GM21737 (cell line): ENCODE results near the gene B4GALT4.

Experiments used
- ATAC-seq: cut with Tn5 transposase; IDR thresholded peaks from one replicate; pipeline ENCODE4 v1.9.1; 2021; ENCODE audit warnings: mild to moderate bottlenecking, moderate library complexity; ENCODE audit not compliant: unreplicated experiment

The B4GALT4 gene

DNA sequence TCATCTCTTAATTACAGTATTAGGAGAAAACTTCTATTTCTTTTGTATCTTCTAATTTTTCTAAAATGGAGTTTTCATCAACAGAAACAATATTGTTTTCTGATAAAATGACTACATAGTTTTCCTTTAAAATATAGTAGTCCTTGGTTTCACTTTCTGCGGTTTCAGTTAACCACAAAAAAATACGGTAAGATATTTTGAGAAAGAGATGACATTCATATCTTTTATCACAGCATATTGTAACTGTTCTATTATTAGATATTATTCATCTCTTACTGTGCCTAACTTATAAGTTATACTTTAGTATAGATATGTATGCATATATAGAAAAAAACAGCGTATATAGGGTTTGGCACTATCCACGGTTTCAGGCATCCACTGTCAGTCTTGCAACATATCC is 2.3 kb downstream of the B4GALT4 start:
- ATAC-seq = no peak

DNA sequence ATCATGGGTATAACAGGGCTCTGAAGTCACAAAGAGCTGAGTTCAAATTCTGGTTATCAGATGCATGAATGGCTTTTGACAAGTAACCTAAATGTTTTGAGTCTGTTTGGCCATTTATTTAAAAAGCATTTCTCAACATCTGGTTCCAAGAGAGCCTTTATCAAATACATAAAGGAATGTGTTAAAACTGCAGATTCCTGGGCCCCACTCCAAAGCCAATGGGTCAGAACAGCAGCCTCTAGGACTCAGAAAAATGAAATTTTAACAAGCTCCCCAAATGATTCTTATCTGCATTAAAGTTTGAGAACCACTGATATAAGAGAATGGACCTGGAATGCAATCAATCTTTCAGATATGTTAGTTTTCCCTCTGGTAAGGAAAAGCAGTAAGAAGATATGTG is 3.4 kb downstream of the B4GALT4 start:
- ATAC-seq = no peak

DNA sequence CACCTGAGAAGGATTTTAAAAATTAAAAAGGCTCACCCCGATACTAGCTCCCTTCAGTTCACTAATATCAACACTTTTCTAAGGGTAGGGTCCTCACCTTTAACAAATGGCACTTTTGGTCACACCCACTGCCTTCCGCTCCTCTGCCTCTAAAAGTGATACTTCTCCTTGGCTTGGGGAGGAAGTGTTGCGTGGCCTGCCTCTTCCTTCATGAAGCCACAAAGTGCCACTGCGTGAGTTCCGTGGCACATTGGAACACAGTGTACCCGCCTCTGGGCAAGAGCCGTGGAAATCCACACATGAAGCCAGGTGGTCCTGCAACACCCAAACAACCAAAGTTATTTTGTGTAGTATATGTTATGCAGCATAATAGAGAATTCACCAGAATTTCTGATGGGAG is 3.9 kb downstream of the B4GALT4 start:
- ATAC-seq = no peak

DNA sequence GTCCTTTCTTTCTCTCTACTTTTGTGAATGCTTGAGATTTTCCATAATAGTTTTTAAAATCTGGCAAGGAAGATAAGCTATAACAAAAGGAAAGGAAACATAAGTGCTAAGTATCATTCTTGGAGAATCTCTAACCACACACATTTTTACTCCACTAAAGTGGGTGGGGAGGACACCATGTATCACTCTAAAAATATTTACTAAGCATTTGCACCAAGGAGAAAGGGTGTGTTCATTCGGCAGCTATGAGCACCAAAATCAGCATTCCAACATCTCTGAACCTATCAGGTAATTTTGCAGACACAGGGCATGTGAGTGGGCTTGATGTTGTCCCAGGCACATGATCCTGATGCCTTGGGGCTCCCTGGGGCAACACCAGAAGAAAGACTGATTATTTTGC is 5.5 kb downstream of the B4GALT4 start:
- no peak for ATAC-seq

DNA sequence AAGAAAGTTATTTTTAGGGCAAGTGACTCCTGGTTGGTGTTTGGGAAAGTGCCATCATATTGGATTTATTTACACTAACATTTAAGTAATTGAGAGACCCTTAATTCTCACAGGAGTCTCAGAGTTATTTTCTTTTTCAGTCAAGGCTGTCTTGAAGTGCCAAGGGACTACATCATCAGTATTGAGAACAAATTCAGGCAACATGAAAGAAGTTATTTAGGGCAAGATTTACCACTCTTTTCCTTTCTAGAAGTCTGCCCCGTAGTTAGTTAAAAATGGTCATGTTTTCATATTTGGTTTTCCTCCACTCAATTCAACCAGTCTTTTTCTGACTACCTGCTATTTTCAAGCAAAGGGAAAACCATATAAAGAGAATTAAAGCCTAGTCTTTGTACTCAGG is 6.1 kb downstream of the B4GALT4 start:
- no peak for ATAC-seq

DNA sequence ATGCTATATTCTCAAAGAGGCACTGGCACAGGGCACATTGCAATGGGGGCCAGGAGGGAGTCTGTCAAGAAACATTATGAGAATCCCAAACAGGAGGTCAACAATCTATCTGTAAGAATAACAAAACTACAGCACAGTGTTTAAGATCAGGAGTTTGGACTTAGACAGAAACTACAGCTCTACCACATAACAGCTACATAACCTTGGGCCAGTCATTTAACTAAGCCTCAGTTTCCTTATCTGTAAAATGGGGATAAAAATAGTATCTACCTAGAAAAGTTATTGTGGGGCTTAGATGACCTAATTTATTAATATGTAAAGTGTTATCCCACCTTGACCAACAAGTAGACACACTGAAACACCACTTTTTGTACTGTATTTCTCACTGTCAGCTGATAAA is 9.9 kb downstream of the B4GALT4 start:
- no peak for ATAC-seq

DNA sequence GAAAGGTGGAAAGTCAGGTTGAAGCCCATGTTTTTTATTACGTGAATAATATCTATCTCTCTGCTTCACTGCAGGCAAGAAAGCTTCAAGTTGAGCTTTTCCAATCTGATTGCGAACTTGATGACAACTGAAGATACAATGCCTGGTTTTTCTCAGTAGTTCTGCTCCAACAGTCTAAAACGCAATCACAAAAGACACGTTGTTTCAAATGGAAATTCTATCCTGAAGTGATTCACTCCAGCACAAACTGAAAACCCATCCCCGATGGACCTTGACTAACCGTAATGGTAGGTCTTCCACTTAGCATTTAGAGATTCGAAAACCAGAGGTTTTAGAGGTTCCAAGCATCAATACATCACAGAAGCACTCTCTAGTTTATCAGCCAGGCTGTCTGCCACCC is 10.6 kb downstream of the B4GALT4 start:
- ATAC-seq = no peak

DNA sequence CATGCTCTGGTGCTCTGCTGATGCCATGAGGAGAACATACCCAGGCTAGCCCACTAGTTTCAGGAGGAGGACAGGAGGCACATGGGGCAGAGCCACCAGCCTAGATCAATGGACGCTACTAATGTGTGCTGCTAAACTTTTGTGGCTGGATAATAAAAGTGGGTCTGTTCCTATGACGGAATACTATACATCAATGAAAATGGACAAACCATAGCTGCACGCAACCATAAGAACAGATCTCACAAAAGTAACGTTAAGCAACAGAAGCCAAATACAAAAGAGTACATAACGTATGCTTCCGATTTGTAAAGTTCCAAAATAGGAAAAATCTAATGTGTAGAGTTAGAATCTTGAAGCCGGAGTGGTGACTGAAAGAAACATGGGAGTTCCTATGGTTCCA is 11.5 kb downstream of the B4GALT4 start:
- ATAC-seq = no peak

DNA sequence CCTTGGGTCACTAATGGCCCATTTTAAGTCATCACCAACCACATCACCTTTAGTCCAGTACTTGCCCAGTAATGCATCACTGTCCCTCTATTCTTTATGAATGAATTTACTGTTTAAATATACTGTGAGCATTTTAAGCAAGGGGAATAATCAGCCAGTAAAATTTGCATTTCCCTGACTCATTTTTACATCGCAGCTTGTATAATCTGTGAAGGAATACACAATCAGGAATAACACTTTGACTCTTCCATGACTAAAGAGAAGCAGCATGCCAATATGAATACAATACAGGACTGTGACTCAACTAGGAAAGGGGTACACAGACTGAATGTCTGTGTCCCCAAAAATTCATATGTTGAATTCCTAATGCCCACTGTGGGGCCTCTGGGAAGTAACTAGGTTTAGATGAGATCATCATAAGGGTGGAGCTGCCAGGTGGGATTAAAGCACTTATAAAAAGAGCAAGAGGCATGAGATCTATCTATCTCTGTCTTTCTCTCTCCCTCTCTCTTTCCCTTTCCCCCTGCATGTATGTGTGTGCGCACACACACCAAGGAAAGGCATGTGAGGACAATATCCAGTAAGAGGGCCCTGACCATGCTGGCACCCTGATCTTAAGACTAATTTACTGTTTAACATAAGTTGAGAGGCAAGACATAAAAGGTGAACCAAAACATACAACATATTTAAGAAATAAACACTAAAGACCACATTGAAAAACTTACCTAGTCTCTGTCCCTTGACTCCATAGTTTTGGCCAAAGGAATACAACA is 12.1 kb downstream of the B4GALT4 start:
- ATAC-seq = no peak

DNA sequence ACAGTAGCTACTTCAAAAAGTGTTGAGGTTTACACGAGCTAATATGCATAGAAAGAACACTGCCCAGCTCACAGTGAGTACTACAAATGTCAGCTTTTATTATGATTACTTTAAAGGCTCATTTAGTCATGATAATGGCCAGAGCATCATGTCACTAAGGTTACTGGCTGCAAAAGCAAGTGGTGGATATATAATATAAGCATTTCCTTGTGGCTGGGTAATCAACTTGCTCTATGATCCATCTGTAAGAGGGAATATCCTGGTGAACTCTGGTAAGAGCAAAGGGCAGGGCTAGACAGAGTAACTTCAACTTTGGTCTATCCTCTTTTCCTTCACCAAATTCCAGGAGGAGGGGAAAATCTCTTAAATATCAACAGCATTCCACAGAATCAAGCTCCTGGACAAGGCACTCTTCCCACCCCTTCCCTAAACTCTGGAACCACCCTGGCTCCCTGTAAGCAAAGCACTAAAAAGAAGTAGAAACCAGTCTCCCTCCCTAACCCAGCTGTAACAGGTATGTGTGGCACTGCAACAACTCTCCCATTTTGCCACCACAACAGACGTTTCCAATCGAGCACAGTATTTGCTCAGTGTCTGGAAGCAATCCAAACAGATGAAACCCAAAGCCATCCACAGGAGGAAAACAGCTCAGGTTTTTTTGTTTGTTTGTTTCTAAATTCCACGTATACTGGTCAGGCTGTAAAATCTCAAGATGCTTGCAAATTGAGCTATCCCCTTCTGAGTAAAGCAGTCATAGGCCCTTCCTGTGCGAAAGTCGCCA is 13.4 kb downstream of the B4GALT4 start:
- no peak for ATAC-seq

DNA sequence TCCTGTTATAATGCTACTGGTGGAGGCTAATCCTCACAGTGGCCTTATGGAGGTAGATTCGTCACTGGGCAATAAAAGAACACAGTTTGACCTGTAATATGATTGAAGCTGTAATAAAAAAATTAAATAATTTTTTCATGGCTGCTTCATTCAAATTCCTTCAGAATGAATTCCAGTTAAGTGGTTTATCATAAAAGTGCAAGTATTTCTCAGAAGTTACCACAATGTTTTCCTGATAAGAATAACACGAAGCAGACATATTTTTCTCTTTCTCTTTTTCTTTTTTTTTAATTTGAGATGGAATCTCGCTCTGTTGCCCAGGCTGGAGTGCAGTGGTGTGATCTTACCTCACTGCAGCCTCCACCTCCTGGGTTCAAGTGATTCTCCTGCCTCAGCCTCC is 15.6 kb downstream of the B4GALT4 start:
- ATAC-seq = no peak

DNA sequence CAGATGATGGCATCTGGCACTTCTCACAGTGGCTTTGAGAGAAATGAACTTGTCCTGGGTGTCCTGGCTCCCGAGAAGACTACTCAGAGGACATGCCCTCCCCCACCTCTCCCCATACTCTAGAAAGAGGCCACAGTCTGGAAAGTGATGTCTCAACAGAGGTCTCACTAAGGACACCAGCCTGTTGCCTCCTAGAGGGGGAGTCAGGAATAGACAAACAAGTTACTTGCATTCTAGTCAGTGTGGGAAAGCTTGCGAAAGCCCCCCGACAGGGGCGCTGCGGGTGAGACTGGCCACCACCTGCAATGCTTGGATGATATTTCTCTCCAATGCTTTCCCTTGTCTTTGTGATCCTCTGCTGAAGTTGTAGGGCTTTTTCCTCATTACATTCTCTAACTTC is 17.2 kb downstream of the B4GALT4 start:
- no peak for ATAC-seq

DNA sequence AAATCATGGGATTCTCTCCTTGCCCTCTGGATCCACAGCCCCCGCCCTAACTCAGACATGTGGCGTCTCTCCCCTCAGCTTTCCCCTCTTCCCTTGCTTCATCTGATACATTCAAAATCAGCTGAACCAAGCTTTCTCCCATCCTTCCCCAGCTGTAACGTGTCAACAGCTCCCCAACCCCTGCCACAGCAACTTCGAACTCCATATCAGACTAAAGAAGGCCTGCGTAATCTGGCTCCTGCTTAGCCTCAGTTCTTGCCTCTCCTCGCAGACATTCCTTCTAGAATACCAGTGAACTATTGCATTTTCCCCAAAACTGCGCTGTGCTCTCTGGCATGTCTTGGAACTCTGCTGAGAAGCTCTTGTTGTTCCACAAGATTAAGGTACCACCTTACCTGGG is 18.3 kb downstream of the B4GALT4 start:
- no peak for ATAC-seq

DNA sequence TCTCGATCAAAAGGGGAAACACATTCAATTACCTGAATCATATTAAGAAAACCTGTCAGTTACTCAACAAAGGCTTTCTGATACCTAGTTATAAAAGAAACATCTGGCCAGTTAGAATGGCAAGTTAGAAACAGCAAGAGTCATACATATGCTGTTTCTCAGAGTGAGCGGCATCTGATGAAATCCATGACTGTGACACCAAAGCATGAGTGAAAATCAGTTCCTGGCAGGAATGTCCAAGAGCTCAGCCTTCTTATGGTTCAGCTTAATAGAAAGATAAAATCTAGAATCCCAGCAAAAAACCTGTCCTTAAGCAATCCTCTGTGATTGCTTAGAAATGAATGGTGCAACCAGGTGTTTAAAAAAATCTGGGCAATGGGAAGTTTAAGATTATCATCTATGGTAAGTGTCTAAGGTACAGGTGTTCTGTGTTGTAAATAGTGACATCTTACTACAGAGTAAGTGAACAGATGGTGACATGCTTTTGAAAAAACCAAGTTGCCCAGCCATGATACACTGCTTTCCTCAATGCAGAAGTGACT is 18.8 kb downstream of the B4GALT4 start:
- no peak for ATAC-seq

DNA sequence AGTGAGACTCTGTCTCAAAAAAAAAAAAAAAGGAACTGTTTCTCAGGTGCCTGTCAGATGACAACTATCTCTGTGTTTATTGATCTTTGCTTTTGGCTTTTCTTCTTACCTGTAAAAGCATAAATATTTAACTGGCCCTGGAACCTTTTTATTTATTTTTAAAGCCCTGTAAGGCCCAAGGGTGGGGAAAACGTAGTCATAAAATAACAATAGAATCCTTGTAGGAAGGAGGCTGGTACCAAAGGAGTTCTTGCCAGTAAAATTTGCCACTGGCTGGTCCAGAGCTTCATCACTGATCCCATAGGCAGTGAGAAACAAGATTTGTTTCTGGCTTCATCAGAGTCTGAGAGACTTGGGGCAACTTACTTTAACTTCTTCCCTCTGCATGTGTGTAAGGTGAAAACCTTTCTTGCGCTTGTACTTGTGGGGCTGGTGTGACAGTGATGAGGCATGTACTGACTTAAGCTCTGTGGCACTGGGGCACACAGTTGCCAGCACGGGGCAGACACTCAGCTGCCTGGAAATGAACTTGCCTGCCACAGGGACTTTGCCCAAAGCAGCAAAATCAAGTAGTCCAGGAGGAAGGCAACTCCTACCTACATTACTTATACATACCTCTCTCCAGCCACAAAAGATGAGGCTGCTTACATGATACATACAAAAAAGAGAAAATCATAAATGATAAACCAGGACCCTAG is 19.6 kb downstream of the B4GALT4 start:
- no peak for ATAC-seq

DNA sequence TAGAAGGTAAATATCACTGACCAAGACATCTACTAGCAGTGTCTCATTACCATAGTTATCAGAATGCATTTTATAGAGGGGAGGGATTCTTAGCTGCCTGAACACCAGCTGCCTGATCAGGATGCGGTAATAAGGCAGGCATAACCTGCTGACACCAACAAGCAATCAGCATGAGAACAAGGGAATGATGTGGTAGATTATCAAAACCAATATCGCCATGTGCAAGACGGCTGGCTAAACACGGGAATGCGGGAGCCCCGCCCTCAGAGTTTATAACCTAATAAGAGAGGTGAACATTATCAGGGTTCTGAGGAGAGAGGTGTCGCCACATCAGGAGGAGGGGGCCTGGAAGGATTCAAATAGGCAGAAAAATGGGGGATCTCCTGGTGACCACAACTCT is 20.5 kb downstream of the B4GALT4 start:
- no peak for ATAC-seq

DNA sequence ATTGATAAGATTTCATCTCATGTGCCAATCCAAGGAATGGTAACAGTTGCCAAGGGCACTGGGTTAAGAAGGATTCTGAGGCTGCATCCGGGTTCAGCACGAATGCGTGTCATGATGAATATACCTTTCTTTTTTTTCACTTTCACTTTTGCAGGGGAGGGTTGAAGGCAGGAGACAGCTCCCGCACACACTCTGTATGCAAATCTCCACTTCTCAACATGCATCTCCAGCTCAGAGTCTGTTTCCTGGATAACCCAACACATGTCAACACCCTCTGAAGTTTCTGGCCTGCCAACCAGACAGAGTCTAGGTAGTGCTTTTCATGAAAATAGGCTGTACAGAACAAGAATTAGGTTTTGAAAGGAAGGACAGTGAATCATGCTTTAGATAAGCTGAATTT is 21.6 kb downstream of the B4GALT4 start:
- peak; percentile 99 for ATAC-seq

DNA sequence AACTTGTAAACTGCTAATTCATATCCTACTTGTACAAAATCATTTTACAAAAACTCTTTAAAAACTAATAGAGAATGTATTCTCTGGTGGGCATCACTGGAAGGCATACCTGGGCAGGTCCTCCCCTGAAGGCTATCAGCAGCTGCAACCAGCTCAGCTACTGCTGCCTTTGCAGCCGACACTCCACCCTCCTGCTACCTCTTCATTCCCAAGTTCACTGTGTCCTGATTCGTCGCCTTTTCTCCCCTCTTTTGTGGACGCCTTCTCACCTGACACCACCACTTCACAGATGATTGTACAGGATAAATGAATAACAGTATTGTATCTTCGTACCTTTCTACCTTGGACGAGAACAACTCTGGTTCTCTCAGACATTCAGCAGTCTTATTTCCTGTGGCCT is 28.9 kb downstream of the B4GALT4 start:
- ATAC-seq = no peak

DNA sequence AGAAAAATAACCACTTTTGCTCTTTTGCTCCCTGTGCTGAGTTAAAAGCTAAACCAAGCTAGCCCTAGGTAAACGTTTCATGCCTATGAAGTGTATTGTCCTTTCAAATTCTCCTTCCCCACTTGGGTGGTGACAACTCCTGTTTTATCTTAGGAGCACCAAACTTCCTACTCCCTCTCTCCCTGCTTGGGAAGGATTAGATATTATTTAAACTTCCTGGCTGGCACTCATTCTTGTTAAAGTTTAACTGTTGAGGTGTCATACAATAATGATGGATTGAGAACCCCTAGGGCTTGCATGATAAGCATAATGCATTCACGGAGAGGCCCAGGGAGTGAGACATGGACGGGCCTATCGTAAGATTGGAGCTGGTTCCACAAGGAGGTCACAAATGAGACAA is 29.5 kb downstream of the B4GALT4 start:
- ATAC-seq = no peak

DNA sequence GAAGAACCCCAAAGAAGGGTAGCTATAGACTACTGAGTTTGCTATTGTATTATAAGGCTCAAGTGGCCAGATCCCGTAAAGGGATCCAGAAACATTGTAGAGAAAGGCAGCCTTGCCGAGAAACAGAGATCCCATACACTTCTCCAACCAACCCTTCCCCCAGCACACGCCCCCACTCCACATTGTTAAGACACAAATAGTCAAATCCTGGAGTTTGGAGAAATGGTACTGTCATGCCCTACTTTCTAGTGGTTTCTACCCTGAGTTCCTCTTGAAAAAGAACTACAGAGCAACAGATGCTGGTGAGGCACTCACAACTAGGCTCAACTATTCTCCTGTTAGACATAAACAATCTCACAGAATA is 33.2 kb downstream of the B4GALT4 start:
- ATAC-seq = no peak

DNA sequence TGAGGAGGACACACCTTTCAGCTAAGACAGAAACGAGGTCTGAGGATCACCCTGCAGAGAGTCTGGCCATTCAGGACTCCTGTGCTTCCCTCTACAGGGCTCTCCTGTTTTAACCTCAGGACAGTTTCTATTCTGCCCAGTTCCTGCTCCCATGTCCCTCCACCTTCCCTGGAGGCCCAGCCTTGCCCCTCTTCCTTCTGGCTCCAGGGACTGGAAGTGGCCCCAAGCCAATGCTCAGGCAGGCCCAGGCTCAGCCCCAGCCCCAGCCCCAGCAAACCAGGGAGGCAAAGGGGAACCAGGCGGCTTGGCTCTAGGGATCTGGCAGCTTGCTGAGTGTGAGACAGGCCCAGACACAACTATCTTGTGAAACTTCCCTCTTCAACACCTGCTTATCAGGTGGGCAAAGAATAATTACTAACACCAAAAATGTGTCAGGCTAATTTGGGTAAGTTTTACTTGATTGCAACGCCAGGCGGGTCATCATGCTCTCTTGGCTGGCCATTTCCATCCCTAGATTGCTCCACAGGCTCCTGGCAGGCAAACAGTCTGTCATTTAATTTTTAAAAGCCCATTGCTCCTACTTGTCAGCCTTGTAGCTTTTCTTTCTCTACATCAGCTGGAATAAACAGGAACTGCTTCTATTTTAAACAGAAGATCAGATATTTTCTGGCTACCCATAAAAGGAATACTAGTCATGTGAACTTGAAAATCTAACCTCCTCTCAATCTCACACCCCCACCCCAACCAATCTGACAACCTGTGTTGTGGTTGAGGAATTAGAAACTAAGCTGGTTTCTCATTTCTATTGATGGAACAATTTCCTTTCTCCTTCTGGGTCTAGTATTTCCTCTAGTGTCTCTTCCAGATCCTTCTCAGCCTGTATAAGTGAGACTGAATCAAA is 33.8 kb downstream of the B4GALT4 start:
- ATAC-seq = no peak
